Fibroblast of skin of left biceps (primary cell): ENCODE results near the gene SLC10A3.
"Not testable (repeated sequence)": the region's sequence is repeated elsewhere in the genome, so short reads cannot be mapped to it uniquely, and the experiment has no call there.

Source experiments
- DNase-seq, 2 experiments: peaks; one replicate each; pipeline ENCODE4 v3.0.0-alpha.2; 2013; ENCODE audit warnings: low read depth in 2 of 2

The SLC10A3 gene

DNA sequence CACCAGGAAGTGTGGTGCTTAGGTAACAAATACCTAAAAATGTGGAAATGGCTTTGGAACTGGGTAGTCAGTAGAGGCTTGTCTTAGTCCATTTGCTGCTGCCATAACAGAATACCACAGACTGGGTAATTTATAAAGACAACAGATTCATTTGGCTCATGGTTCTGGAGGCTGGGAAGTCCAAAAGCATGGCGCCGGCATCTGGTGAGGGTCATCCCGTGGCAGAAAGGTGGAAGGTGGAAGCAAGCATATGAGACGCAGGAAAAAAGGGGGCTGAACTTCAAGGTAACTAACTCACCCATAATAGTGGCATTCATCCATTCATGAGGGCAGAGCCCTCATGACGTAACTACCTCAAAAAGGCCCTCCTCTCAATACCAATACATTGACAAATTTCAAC lies 19.0 kb upstream of the SLC10A3 start:
- no peak for DNase-seq

DNA sequence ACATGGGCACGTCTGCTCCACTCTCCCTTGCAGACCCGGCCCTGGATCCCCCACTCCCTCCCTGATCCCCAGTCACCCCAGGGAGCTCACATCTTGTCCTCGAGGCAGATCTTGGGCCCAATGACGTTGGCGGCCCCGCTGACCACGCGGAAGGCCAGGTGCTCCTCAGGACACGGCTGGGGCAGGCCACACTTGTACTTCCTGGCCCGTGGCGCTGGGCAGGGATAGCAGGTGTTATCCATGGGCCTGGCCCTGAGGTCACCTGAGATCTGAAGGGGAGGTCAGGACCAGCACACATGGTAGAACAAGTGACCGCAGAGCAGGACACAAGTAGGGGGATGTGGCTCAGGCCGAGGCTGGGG lies 17.9 kb upstream of the SLC10A3 start:
- DNase-seq, result no peak

DNA sequence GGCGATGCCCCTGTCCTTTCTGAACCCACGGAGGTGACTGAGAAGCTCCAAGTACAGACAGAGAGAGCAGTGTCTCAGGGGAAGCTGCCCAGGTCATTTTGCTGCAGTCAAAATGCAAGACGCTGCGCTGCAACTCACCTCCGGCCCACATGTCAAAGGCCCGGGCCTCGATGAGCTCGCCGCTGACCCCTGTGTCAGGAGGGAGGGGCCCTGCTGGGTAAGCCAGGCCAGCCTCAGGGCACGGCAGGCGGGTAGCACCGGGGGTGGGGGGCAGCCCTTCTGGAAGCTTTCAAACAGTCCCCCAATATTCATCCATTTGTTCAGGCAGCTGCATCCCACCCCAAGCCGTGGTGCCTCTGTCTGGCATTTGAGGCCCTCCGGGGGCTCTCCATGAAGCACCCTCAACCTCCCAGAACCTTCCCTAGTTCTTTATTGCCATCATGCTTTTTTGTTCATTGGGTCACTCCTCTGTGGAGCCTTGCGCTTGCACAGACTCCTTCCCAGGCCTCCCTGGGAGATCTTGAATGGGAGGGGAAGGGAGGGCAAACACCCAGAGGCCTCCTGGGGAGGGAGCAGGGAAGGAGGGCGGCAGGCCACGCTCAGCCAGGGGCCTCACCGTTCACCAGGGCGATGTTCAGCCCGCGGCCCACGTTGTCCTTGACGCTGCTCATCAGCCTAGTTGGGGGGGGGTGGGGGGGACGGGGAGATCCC lies 17.4 kb upstream of the SLC10A3 start:
- DNase-seq, result no peak

DNA sequence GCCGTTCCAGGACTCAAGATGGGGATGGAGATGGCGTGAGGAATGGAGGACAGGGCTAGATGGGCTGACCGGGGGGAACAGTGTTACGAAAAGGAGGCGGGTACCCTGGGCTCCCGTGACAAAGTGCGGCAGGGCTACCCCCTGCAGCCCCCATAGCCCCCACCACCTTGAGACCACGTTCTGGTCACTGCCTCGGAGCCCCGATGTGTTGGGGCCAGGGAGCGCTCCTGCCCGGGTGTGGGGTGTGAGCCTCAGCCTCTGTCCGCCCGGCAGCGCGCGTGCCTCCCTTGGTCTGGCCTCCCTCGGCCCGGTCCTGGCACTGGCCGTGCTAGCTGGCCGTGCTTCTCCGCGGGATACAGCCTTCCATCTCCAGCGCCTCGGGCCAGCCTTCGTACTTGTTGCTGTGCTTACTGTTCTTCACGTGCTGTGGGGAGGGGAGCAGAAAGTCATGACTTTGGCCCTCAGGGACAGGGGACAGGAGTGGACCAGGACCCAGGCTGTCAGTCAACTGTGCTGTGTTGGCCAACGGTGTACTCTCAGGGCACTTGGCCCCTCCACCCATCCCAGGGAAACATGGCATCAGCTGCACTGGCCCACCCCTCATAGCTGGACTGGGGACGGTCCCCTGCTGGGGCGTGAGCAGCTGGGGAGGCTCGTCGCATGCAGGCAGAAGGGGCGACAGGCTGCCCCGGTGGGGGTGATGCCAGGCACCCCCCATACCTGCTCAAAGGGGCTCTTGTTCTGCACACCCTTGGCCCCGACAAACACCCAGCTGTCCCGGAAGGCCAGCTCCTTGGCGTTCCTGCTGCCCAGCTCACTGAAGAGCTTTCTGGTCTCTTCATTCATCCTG lies 16.3 kb upstream of the SLC10A3 start:
- no peak for DNase-seq

DNA sequence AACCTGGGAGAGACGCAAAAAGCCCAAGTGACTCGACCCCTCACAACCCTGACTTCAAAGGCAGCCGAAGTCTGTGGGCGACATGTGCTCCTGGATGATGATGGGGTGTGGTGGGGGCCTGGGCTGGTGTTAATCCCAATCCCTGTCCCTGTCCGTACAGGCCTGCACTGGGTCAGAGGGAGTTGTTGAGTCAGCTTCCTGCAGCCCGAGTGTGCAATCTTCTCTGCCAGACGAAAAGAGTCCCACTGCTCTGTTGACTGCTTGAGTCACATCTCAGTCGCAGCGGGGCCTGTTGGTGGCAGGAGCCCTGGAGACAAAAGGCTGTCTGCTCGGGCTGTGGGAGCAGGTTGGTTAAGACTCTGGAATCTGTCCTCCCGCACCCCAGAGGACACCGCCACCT lies 15.3 kb upstream of the SLC10A3 start:
- no peak for DNase-seq

DNA sequence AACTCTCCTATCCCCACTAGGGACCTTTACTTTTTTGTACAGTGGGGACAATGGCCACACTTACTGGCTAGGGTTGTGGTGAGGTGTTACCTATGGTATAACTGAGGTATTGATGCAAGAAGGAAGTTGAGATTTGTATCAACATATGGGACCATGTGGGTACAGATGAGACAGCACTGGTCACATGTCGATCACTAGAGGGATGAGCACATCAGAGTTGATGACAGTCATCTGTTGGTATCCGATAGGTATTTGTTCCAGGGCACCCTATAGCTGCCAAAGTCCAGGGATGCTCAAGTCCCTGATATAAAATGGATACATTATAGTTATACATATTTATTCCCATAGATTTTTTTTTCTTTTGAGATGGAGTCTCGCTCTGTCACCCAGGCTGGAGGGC lies 12.6 kb upstream of the SLC10A3 start:
- DNase-seq, result no peak

DNA sequence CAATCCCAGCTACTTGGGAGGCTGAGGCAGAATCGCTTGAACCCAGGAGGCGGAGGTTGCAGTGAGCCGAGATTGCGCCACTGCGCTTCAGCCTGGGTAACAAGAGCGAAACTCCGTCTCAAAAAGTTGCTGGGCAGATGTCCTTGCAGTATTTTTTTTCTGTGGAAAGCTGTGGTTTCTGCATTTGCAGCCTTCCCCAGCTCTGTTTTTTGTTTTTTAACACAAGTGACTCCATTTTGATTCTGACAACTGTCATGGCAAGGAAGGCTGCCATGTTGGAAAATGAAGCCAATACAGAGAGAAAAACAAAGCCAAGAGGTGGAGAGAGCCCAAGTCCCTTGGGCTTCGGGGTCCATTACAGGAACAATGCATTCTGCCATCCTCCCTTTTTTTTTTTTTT lies 11.7 kb upstream of the SLC10A3 start:
- no peak for DNase-seq

DNA sequence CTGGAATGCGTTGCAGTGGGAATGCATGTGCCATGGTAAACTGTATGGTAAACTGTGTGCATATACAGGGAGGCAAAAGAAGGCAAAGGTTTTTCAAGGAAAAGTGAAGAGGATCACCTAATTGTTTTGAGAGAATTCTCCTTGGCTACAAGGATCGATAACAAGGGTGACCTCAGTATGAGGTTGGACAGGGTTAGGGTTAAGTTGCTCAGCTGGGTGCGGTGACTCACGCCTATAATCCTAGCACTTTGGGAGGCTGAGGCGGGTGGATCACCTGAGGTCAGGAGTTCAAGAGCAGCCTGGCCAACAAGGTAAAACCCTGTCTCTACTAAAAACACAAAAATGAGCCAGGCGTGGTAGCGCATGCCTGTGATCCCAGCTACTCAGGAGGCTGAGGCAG lies 11.0 kb upstream of the SLC10A3 start:
- not testable (repeated sequence) for DNase-seq

DNA sequence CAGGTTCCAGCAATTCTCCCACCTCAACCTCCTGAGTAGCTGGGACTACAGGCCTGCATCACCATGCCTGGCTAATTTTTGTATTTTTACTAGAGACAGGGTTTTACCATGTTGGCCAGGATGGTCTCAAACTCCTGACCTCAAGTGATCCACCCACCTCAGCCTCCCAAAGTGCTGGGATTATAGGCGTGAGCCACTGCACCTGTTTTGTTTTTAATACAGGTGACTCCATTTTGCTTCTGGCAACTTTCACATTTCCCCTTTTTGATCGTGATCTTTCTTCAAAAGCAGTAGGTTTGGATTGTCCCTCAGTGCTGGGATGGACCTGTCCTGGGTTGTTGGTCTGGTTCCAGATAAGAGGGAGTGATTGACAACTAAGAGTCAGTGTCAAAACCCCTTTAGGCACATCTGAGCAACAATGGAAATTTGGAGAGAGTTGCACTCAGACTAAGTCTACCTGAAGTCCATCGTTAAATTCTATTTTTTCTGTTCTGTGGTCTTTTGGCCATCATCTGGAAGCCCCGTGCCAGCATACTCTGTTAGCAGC lies 6.2 kb upstream of the SLC10A3 start:
- DNase-seq, result not testable (repeated sequence)

DNA sequence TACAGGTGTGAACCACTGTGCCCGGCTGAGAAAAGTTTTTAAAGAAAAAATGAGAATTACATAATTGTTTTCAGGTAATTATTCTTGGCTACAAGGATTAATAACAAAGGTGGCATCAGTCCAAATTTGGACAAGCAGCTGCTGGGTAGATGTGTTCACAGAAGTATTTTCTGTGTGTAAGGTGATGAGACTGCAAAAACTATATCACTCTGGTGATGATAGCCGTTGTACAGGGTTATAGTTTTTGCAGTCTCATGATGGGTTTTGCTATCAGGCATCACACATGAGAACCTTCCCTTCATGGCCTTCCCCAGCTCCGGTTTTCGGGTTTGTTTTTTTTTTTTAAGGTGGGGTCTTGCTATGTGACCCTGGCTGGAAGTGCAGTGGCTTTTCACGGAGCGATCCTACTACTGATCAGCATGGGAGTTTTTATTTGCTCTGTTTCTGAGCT lies 5.1 kb upstream of the SLC10A3 start:
- no peak for DNase-seq

DNA sequence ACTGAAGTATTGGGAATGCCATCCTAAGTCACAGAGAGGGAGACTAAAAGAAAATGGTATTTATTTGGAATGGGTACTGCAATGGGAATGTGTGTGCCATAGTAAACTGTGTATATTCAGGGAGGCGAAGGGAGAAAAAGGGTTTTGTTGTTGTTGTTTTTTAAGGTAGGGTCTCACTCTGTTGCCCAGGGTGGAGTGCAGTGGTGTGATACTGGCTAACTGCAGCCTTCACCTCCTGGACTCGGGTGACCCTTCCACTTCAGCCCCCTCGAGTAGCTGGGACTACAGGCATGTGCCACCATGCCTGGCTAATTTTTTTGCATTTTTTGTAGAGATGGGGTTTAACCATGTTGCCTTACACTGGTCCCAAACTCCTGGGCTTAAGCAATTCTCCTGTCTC lies 4.3 kb upstream of the SLC10A3 start:
- no peak for DNase-seq

DNA sequence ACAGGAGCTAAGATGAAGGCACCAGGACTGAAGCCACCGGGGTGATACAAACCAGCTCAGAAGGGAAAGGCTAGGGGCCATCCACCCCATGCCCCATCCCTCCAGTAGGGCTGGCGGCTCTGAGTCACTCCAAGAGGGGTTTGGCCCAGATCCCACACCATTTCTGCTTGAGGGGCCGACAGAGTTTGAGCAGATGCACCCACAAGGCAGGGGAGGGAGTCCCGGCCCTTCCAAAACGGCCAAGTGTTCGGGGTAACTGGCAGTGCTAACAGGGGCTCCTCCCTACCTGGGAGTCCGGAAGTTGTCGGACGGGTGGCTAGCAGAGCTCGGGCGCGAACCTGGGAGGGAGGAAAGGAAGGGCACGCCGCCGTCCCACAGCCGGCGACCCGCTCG lies 412 bp downstream of the SLC10A3 start:
- no peak for DNase-seq

DNA sequence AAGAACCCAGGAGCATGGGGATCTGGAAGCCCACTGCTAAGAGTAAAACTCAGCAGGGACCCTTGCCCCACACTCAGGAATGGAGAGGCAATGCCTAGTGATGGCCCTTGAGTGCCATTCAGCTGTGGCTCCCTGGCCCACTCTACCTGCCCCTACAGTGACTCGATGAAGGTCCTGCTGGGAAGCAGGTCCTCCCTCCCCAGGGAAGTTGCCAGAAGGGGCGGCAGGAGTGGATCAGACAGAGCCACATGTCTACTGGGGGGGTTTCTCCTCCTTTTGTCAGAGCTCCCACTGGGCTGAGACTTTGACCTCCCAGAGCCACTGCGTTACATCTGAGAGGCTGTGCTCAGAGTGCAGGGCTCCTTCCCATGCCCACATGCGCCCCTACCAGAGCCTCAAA lies 1.2 kb downstream of the SLC10A3 start:
- no peak for DNase-seq

DNA sequence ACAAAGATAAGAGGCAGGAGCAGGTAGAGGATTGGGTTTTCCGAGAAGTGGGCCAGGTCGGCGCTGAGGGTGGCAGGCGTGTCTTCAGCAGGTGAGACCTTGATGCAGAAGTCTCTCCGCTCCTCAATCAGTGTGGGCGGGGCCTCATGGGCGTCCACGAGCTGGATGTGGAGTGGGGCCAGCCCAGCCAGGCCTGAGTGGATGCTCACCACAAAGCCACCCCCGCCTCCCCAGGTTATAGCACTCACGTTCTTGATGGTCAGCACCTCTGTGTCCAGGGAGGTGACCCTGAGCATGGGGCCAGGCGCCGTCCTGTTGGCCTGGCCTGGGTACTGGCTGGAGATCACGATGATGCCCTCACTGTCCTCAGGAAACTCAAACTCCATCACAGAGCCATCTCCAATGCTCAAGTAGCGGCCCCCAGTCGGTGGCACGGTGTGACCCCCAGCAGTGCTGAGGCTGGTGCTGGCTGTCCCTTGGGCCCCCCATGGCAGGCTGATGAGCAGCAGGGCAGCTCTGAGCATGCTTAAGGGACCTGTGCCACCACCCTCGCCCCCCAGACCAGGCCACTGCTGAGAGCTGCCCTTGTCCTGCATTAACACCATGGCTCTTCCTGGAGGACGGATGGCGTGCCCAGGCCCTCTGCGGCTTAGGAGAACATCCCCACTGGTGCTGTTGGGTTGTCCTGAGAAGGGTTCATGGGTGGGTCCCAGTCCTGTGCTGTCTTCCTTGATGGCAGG lies 1.9 kb downstream of the SLC10A3 start:
- DNase-seq, result no peak

DNA sequence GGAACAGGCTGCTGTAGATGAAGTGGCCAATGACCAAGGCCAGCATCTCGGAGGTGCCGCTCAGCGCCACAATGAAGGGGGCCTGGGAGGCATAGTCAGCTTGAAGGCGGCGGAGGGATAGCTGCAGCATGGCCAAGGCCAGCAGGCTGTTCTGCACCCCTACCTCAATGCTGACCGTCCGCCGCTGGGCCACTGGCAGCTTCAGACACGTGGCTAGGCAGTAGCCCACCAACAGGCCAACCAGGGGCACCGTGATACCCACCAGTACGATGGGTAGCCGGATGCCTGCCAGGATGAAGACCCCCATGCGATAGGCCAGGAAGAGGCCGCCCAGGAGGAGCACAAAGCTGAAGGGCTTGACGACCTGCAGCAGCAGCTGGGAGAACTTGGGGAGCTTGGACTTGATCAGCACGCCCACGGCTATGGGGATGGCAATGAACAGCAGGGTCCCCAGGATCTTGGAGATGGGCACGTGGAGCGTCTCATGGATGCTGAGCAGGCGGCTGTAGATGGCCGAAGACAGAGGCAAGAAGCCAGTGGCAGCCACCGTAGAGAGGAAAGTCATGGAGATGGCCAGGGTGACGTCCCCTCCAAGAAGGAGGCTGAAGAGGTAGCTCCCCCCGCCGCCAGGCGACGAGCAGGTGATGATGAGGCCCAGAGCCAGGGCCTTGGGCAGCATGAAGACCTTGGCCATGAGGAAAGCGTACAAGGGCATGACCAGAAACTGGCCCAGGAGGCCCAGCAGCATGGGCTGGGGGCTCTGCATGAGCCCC lies 2.7 kb downstream of the SLC10A3 start:
- DNase-seq, result no peak

DNA sequence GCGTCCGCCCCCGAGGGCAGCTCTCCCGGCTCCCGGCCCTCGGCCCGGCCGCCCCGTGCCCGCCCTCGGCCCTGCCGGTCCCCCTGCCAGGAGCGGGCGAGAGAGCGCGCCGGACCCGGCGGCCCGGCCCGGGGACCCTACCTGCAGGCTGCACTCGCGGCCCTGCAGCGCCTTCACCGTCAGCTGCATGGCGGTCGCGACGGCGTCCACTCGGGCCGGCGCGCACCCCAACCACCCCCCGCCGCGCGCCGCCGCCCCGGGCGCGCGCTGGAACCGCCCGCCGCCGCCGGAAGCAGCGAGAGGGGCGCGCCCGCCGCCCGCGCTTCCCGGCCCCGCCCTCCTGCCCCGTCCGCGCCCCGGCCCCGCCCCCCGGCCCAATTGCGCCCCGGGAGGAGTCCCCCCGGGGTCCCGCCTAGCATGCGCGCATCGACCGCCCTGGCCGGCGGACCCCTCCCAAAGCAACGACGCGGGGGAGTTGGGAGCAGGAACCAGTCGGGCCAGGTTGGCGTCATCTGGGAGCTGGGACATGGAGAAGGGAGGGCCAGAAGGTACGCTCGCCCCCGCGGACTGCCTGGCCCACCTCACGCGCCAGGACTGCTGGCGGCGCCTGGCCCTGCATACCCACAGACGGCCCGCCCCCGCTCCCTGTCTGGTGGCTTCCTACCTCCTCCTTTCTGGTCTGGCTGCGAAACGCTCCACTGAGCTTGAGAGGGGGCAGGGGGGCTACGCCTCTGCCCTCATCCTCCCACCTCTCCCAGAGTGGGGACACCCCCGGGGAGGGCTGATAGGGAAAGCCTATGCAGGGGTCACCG lies 3.8 kb downstream of the SLC10A3 start, which contains the start of gene UBL4A:
TSS of gene UBL4A (minus strand) at position 220 of the 812 bp plus-strand sequence. CDS start at position 189, 31 bp downstream.
- no peak for DNase-seq

DNA sequence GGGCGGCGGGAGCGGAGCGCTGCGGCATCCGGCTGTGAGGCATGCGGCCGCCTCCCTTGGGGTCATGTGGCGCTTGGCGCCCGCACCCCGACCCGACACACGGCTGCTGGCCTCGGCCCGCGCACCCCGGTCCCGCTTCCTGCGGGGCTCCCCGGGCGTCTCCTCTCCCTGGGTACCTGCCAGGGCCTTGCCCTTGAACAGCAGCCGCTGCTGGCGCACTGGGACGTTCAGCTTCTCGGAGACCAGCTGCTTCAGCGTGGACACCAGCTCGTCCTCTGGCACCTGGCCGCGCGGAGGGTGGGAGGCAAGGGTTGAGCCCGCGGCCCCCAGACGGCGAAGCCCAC lies 4.4 kb downstream of the SLC10A3 start:
- DNase-seq, result no peak

DNA sequence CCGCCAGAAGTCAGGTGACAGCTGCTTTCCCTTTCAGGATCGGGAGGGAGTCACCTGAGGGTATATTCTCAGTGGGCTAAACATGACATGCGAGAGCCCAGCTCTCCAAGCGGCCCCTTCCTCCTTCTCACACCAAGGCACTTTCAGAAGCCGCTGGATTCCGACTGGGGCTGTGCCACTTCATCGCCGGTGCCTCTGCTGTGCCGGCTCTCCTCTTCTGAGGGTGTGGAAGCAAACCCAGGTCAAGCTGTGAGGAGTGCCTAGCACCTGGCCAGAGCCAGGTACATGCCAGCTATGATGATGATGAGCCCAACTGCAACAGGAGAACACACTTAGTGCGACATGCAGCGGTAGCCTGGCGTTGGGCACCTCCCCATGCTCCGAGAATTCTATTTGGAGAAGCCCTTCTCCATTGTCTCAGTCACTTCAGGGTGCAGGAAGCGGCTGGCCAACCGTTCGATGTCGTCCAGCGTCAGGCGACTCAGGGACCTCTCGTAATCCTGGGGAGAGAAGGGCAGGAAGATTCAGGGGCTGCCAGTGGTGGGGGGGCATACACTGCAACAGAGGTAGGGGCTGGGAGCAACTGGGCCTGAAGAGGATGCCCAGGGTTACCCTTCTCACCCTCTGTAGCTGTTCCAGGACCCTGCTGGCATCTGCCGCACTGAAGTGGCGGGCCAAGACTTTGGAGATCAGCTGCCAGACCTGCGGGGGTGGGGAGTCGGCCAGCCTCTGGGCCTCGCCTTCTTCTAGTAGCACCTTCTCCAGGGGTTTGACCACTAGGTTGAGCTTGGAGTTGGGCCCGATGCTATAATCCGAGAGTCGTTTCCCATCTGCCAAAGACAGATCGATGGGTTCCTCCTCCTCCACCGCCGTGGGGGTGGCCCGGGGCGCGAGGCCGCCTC lies 5.0 kb downstream of the SLC10A3 start:
- DNase-seq, result no peak

DNA sequence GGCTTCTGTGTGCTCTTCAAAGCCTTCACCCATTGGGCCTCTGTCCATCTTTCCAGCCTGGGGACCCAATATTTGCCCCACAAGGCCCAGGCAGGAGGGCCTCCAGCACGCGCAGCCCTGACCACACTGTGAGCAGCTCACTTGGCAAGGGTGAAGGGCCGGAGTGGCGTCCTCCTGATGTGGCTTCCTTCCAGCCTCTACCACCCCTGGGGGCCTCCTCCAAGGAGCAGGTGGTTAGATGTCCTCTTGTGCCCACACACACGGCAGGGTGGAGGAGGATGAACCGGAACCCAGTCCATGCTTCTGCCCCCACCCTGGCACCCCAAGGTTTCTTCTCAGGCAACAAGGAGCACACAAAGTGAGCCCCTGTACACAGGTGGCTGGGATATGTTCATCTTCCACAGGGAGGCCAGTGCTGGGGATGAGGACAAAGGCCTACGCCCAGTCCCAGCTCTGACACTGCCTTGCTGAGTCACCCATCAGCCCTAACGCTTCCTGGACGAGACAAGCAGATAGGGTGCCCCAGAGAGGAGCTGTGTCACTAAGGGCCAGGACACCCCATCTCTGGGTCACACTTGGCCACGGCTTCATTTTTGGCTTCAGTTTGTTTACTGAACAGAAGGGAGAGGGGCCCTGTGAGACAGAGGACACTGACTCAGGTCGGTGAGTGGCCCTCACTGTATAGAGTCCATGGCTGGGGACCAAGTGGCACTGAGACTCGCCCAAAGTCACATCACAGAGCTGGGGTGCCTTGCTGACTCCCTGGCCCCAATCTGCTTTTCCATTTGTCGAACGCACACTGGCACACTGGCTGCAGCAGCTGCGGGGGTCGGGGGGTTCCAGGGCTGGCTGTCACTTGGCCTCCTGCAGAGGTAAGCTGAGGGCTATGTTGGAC lies 5.9 kb downstream of the SLC10A3 start:
- DNase-seq, result no peak
